Thymus (tissue), 11 donors: ENCODE results near the gene SMARCA2. TPM values are rescaled to one million over a fixed set of nuclear protein-coding genes. Genes with fewer than 3 reads are reported as not detected.
A peak's percentile ranks its signal among the peaks of the same experiment; 100 is the strongest.

ENCODE experiments used
- DNase-seq, 9 donors: peaks; one replicate each; pipeline ENCODE4 v3.0.0-alpha.2; 2013; ENCODE audit warnings: low spot score in 9 of 9, low read depth in 6 of 9, missing footprints in 1 of 9
- H3K27ac ChIP-seq, 2 donors: one replicate each; pipeline ENCODE4 v1.5.1; 2013; ENCODE audit warnings: control low read depth in 1 of 2, low read depth in 1 of 2, low read length in 1 of 2, mild to moderate bottlenecking in 1 of 2, moderate library complexity in 1 of 2
- H3K27me3 ChIP-seq, 2 donors: one replicate each; pipeline ENCODE4 v1.5.1; 2013; ENCODE audit warnings: low read length in 1 of 2; ENCODE audit not compliant: control insufficient read depth in 2 of 2, insufficient read depth in 1 of 2
- H3K36me3 ChIP-seq, 2 donors: one replicate each; pipeline ENCODE4 v1.5.1; 2013; ENCODE audit warnings: low read length in 1 of 2, mild to moderate bottlenecking in 1 of 2, moderate library complexity in 1 of 2; ENCODE audit not compliant: control insufficient read depth in 2 of 2, insufficient read depth in 2 of 2
- H3K4me1 ChIP-seq, 2 donors: one replicate each; pipeline ENCODE4 v1.5.1; 2013; ENCODE audit warnings: low read length in 2 of 2; ENCODE audit not compliant: control insufficient read depth in 2 of 2, insufficient read depth in 2 of 2
- H3K4me3 ChIP-seq, 2 donors: one replicate each; pipeline ENCODE4 v1.5.1; 2013; ENCODE audit warnings: low read length in 2 of 2, control low read depth in 1 of 2, mild to moderate bottlenecking in 1 of 2
- H3K9me3 ChIP-seq, 2 donors: one replicate each; pipeline ENCODE4 v1.5.1; 2013; ENCODE audit warnings: low read length in 1 of 2, mild to moderate bottlenecking in 1 of 2; ENCODE audit not compliant: control insufficient read depth in 2 of 2, insufficient read depth in 1 of 2
- WGBS: extraction: QIAGEN DNeasy Blood & Tissue Kit; methylation state at CpG from one replicate; pipeline ENCODE4 v1.1.7; 2013; 5-methylcytosine and 5-hydroxymethylcytosine counted together
- polyA plus RNA-seq: library from polyadenylated mRNA; stranded (reverse); fragments of 200-250 nt; gene quantifications from one replicate; pipeline ENCODE4 v1.2.3, GENCODE V29; 2013
- total RNA-seq: library from RNA; stranded (reverse); fragments of 120-200 nt; gene quantifications from one replicate; pipeline ENCODE4 v1.2.4, GENCODE V29; 2013
- donor health status: healthy.

SMARCA2 gene
- total and polyA plus RNA-seq, 2 donors = 63.0 to 79.4 TPM

- H3K4me1 ChIP-seq = peaks cover 20 to 36% of the 10 kb centered on the region in 2 donors
- WGBS = 15% methylated on average over 6 of the region's 6 CpGs
- peak in 6 of 9 donors; percentile 25 to 82 (median 40) for DNase-seq
- H3K9me3 ChIP-seq = no peaks in the 10 kb centered on the region
- H3K36me3 ChIP-seq = no peaks in the 10 kb centered on the region
- peak overlapping the region; percentile 68 to 97 for H3K4me3 ChIP-seq
- H3K27me3 ChIP-seq = peaks cover 17 to 40% of the 10 kb centered on the region in 2 donors
- H3K27ac ChIP-seq = peak overlapping the region; percentile 23 to 31
These were observed 3.8 kb downstream of the SMARCA2 start for GRCh38 chr9:2018764-2019558.

GRCh38 chr9:2019723-2020122 lies 4.6 kb downstream of the SMARCA2 start:
- Histone ChIP-seq H3K27ac (no peak overlapping the region), H3K4me1 (peaks cover 20 to 30% of the 10 kb centered on the region in 2 donors), H3K36me3 (no peaks in the 10 kb centered on the region), H3K27me3 (peaks cover 17 to 33% of the 10 kb centered on the region in 2 donors), H3K9me3 (no peaks in the 10 kb centered on the region), H3K4me3 (peak overlapping the region in 1 of 2 donors; percentile 0)
- 91% methylated on average over 1 of the region's 1 CpG for WGBS
- no peak for DNase-seq

GRCh38 chr9:2021731-2022130 lies 6.6 kb downstream of the SMARCA2 start:
- DNase-seq = peak in 1 of 9 donors; percentile 53
- H3K27ac ChIP-seq = no peak overlapping the region

GRCh38 chr9:2022560-2022959 lies 7.4 kb downstream of the SMARCA2 start:
- peak in 2 of 9 donors; percentile 38 to 69 for DNase-seq
- 9% methylated on average over 1 of the region's 1 CpG for WGBS
- peaks cover 23 to 30% of the 10 kb centered on the region in 2 donors for H3K4me1 ChIP-seq
- no peak overlapping the region for H3K4me3 ChIP-seq
- H3K27me3 ChIP-seq = peaks cover 14 to 16% of the 10 kb centered on the region in 2 donors
- no peaks in the 10 kb centered on the region for H3K36me3 ChIP-seq
- no peak overlapping the region for H3K27ac ChIP-seq
- H3K9me3 ChIP-seq = no peaks in the 10 kb centered on the region

More at GRCh38 chr9:2021731-2022130, 6.6 kb downstream of the SMARCA2 start:
- 26% methylated on average over 7 of the region's 7 CpGs for WGBS
- Histone ChIP-seq H3K4me3 (no peak overlapping the region), H3K36me3 (no peaks in the 10 kb centered on the region), H3K27me3 (peaks cover 17 to 22% of the 10 kb centered on the region in 2 donors), H3K4me1 (peaks cover 23 to 30% of the 10 kb centered on the region in 2 donors), H3K9me3 (no peaks in the 10 kb centered on the region)

GRCh38 chr9:2023042-2023441 lies 7.9 kb downstream of the SMARCA2 start:
- Histone ChIP-seq H3K36me3 (no peaks in the 10 kb centered on the region), H3K4me3 (no peak overlapping the region), H3K4me1 (peaks cover 23 to 26% of the 10 kb centered on the region in 2 donors), H3K27me3 (peaks cover 10 to 12% of the 10 kb centered on the region in 2 donors), H3K27ac (peak overlapping the region in 1 of 2 donors; percentile 48), H3K9me3 (no peaks in the 10 kb centered on the region)
- 36% methylated on average over 3 of the region's 3 CpGs for WGBS
- DNase-seq = peak in 1 of 9 donors; percentile 9

- Histone ChIP-seq H3K27ac (no peak overlapping the region), H3K9me3 (no peaks in the 10 kb centered on the region), H3K4me1 (peaks cover 21 to 22% of the 10 kb centered on the region in 2 donors), H3K4me3 (no peak overlapping the region), H3K36me3 (no peaks in the 10 kb centered on the region), H3K27me3 (peaks cover 5 to 7% of the 10 kb centered on the region in 2 donors)
- DNase-seq = peak in 1 of 9 donors; percentile 19
- 14% methylated on average over 5 of the region's 5 CpGs for WGBS
These were observed 8.4 kb downstream of the SMARCA2 start for GRCh38 chr9:2023532-2023931.

GRCh38 chr9:2024888-2025782 lies 10.0 kb downstream of the SMARCA2 start:
- Histone ChIP-seq H3K9me3 (no peaks in the 10 kb centered on the region), H3K4me1 (peaks cover 16 to 17% of the 10 kb centered on the region in 2 donors), H3K27me3 (peaks cover 0 to 3% of the 10 kb centered on the region in 2 donors), H3K36me3 (no peaks in the 10 kb centered on the region), H3K4me3 (no peak overlapping the region), H3K27ac (no peak overlapping the region)
- DNase-seq = no peak
- WGBS = 61% methylated on average over 5 of the region's 5 CpGs

GRCh38 chr9:2026220-2026997 lies 11.3 kb downstream of the SMARCA2 start:
- 55% methylated on average over 9 of the region's 9 CpGs for WGBS
- no peak overlapping the region for H3K4me3 ChIP-seq

More at GRCh38 chr9:2026220-2026997, 11.3 kb downstream of the SMARCA2 start:
- H3K27me3 ChIP-seq = peaks cover 0 to 3% of the 10 kb centered on the region in 2 donors
- H3K27ac ChIP-seq = no peak overlapping the region
- no peaks in the 10 kb centered on the region for H3K9me3 ChIP-seq
- no peaks in the 10 kb centered on the region for H3K36me3 ChIP-seq
- no peak for DNase-seq
- peaks cover 16 to 17% of the 10 kb centered on the region in 2 donors for H3K4me1 ChIP-seq
